ENCODE data around the gene LRRC4B.
"Not testable (repeated sequence)": the region's sequence is repeated elsewhere in the genome, so short reads cannot be mapped to it uniquely, and the experiment has no call there.

The LRRC4B gene

DNA sequence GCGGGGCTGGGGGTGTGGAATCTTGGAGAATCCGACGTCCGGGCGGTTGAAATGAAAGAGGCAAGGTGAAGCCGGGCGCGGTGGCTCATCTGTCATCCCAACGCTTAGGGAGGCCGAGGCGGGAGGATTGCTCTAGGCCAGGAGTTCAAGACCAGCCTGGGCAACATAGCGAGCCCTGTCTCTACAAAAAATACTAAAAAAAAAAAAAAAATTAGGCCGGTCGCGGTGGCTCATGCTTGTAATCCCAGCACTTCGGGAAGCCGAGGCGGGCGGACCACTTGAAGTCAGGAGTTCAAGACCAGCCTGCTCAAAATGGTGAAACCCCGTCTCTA lies 91.4 kb downstream of the LRRC4B start:
- no peak for TF ChIP-seq CTCF (IDR thresholded peaks at IDR 0.05)
- H3K4me1 Mint-ChIP-seq = peaks cover 26% of the 10 kb centered on the region
- peaks cover 15% of the 10 kb centered on the region for H3K27me3 Mint-ChIP-seq (ENCODE audit: low read depth, poor library complexity)

DNA sequence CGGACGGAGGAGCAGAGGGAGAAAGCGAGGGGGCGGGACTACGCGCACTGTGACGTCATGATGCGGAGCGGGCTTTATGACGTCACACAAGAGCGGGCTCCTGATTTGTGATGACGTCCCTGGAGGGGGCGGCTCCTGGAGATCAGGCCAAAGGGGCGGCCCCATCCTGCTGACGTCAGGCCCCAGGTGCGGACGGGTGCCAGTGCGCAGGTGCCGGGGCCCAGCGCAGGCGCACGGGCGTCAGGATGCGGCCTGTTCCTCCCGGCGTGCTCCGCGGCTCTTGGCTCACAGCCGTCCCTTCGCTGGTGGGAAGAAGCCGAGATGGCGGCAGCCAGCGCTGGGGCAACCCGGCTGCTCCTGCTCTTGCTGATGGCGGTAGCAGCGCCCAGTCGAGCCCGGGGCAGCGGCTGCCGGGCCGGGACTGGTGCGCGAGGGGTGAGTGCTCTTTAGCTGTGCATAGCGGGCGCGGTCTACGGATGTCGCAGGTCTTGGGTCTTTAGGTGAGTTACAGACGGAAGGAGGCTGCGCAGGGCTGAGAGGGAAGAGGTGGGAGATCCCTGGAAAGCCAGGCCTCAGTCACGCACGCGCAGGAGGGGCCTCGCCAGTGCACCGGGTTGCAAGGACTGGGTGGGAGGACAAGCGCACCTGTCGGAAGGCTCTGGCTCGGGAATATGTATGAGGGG lies 91.9 kb downstream of the LRRC4B start, which contains the start of the genes EMC10 and GARIN5A:
EMC10 (plus strand) TSS at position 284 of the 683 bp plus-strand sequence; CDS start at position 322, 38 bp downstream.
GARIN5A (minus strand) TSS at position 625 of the 683 bp plus-strand sequence; CDS start at position 165, 460 bp downstream.
- H3K36me3 Mint-ChIP-seq (ENCODE audit: low read depth) = peaks cover 27% of the 10 kb centered on the region
- H3K27ac Mint-ChIP-seq = peak within 1 kb of the TSS; percentile 99
- peaks cover 26% of the 10 kb centered on the region for H3K4me1 Mint-ChIP-seq
- H3K4me3 Mint-ChIP-seq = peak within 1 kb of the TSS; percentile 97
- H3K9me3 Mint-ChIP-seq = peaks cover 19% of the 10 kb centered on the region
- TF ChIP-seq CTCF (IDR thresholded peaks at IDR 0.05) = no peak
- peaks cover 15% of the 10 kb centered on the region for H3K27me3 Mint-ChIP-seq (ENCODE audit: low read depth, poor library complexity)
- peak; percentile 92 for DNase-seq

More for the DNA sequence above, 91.4 kb downstream of the LRRC4B start:
- DNase-seq = no peak
- peaks cover 19% of the 10 kb centered on the region for H3K9me3 Mint-ChIP-seq
- peak overlapping the region; percentile 99 for H3K27ac Mint-ChIP-seq
- H3K4me3 Mint-ChIP-seq = peak overlapping the region; percentile 97
- H3K36me3 Mint-ChIP-seq (ENCODE audit: low read depth) = peaks cover 27% of the 10 kb centered on the region

- no peak for DNase-seq
- no peak for TF ChIP-seq CTCF (IDR thresholded peaks at IDR 0.05)
- Mint-ChIP-seq H3K4me3 (peak overlapping the region; percentile 97), H3K36me3 (ENCODE audit: low read depth) (peaks cover 27% of the 10 kb centered on the region), H3K9me3 (peaks cover 19% of the 10 kb centered on the region), H3K27ac (peak overlapping the region; percentile 75), H3K27me3 (ENCODE audit: low read depth, poor library complexity) (peaks cover 15% of the 10 kb centered on the region), H3K4me1 (peaks cover 26% of the 10 kb centered on the region)
Observed at GRCh38 chr19:50475736-50476223, 92.5 kb downstream of the LRRC4B start.

DNA sequence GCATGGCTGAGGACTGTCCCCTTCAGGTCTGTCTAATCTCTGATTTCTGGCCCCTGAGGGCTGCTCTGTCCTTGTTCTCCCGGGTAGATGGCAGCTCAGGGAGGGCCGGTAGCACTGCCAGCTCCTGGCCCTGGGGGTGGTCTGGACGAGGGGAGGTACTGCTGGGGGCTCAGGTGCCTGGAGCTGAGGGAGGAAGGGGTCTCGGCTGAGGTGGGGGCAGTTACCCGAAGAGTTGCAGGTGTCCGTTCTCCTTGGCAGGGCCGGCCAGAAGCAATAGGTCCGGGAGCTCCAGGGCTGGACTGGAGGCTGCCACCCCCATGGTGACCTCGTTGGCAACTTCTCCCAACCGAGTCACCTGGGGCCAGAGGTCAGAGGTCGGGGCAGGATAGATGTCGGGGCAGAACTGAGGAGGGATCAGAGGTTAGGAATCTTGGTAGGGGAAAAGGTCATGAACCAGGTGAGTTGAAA lies 93.1 kb downstream of the LRRC4B start:
- Mint-ChIP-seq H3K4me1 (peaks cover 26% of the 10 kb centered on the region), H3K36me3 (ENCODE audit: low read depth) (peaks cover 27% of the 10 kb centered on the region), H3K27ac (peak overlapping the region; percentile 20), H3K27me3 (ENCODE audit: low read depth, poor library complexity) (peaks cover 15% of the 10 kb centered on the region), H3K9me3 (peaks cover 19% of the 10 kb centered on the region), H3K4me3 (peak overlapping the region; percentile 63)
- no peak for TF ChIP-seq CTCF (IDR thresholded peaks at IDR 0.05)
- no peak for DNase-seq

GRCh38 chr19:50473336-50473735 lies 94.9 kb downstream of the LRRC4B start:
- peaks cover 22% of the 10 kb centered on the region for H3K27me3 Mint-ChIP-seq (ENCODE audit: low read depth, poor library complexity)
- H3K36me3 Mint-ChIP-seq (ENCODE audit: low read depth) = peaks cover 19% of the 10 kb centered on the region
- H3K4me3 Mint-ChIP-seq, H3K27ac Mint-ChIP-seq, DNase-seq: not testable (repeated sequence)
- H3K9me3 Mint-ChIP-seq = peaks cover 19% of the 10 kb centered on the region
- peaks cover 24% of the 10 kb centered on the region for H3K4me1 Mint-ChIP-seq

DNA sequence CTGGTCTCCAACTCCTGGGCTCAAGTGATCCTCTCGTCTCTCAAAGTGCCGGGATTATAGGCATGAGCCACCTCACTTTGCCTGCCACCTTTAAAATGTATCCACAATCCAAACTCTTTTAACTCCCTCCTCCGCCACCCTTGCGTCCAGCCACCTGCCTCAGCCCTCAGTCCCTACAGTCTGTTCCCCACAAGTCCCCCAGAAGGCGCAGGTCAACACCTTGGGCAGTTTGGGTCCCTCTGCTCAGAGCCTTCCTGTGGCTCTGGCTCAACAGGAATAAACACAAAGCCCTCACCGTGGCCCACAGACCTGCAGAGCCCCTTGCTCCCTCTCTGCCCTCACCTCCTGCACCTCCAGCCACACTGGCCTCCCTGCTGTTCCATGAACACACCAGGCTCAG lies 99.4 kb downstream of the LRRC4B start:
- no peak for TF ChIP-seq CTCF (IDR thresholded peaks at IDR 0.05)
- peaks cover 19% of the 10 kb centered on the region for H3K4me1 Mint-ChIP-seq
- peaks cover 14% of the 10 kb centered on the region for H3K27me3 Mint-ChIP-seq (ENCODE audit: low read depth, poor library complexity)
- no peaks in the 10 kb centered on the region for H3K36me3 Mint-ChIP-seq (ENCODE audit: low read depth)
- H3K9me3 Mint-ChIP-seq = no peaks in the 10 kb centered on the region
- no peak overlapping the region for H3K27ac Mint-ChIP-seq
- DNase-seq = no peak
- H3K4me3 Mint-ChIP-seq = no peak overlapping the region

Measured in nephron progenitor cell (in vitro differentiated cells).